Neural progenitor cell (in vitro differentiated cells): ENCODE results near the gene CSNK1G1. TPM values are rescaled to one million over a fixed set of nuclear protein-coding genes. Genes with fewer than 3 reads are reported as not detected.

ENCODE experiments used
- DNase-seq: peaks from one replicate; pipeline ENCODE4 v3.0.0-alpha.2; 2016; ENCODE audit warnings: low spot score
- H2AFZ ChIP-seq: fragments of 200-600 bp; sonication (generic); replicated peaks from 2 replicates; pipeline ENCODE4 v1.6.1; 2016; ENCODE audit warnings: antibody characterized with exemption
- H3F3A ChIP-seq: fragments of 200-600 bp; sonication (generic); 2 replicates; pipeline ENCODE4 v1.6.1; 2016; ENCODE audit warnings: antibody characterized with exemption, low read depth
- H3K27ac ChIP-seq: fragments of 200-600 bp; sonication (generic); 2 replicates; pipeline ENCODE4 v1.5.1; 2016; ENCODE audit warnings: mild to moderate bottlenecking
- H3K27me3 ChIP-seq: fragments of 200-600 bp; sonication (generic); 2 replicates; pipeline ENCODE4 v1.6.1; 2016; ENCODE audit warnings: mild to moderate bottlenecking, moderate library complexity
- H3K36me3 ChIP-seq: fragments of 200-600 bp; sonication (generic); 2 replicates; pipeline ENCODE4 v1.5.1; 2016
- H3K4me1 ChIP-seq: fragments of 200-600 bp; sonication (generic); 2 replicates; pipeline ENCODE4 v1.6.1; 2016; ENCODE audit warnings: mixed run types
- H3K4me2 ChIP-seq: fragments of 200-600 bp; sonication (generic); 2 replicates; pipeline ENCODE4 v1.6.1; 2016
- H3K4me3 ChIP-seq: fragments of 200-600 bp; sonication (generic); 2 replicates; pipeline ENCODE4 v1.5.1; 2016
- H3K79me2 ChIP-seq: fragments of 200-600 bp; sonication (generic); 2 replicates; pipeline ENCODE4 v1.6.1; 2016; ENCODE audit warnings: low read depth
- H3K9ac ChIP-seq: fragments of 200-600 bp; sonication (generic); 2 replicates; pipeline ENCODE4 v1.6.1; 2016
- H3K9me3 ChIP-seq: fragments of 200-600 bp; sonication (generic); 2 replicates; pipeline ENCODE4 v1.5.1; 2016; ENCODE audit warnings: low read depth
- H4K20me1 ChIP-seq: fragments of 200-600 bp; sonication (generic); 2 replicates; pipeline ENCODE4 v1.6.1; 2016; ENCODE audit warnings: low read depth
- H3K27ac Mint-ChIP-seq: 3 replicates; pipeline ENCODE4 v1.8.0; 2021; ENCODE audit warnings: mixed read lengths
- H3K27me3 Mint-ChIP-seq: 2 replicates; pipeline ENCODE4 v1.8.0; 2022; ENCODE audit warnings: low read depth, mild to moderate bottlenecking, inconsistent platforms, moderate library complexity, mixed read lengths; ENCODE audit not compliant: insufficient read depth
- H3K36me3 Mint-ChIP-seq: 3 replicates; pipeline ENCODE4 v1.8.0; 2021; ENCODE audit warnings: mixed read lengths
- H3K4me1 Mint-ChIP-seq: 3 replicates; pipeline ENCODE4 v1.8.0; 2021; ENCODE audit warnings: mixed read lengths
- H3K4me3 Mint-ChIP-seq: 3 replicates; pipeline ENCODE4 v1.8.0; 2021; ENCODE audit warnings: mild to moderate bottlenecking, moderate library complexity, mixed read lengths
- H3K9me3 Mint-ChIP-seq: 3 replicates; pipeline ENCODE4 v1.8.0; 2020; ENCODE audit warnings: mixed read lengths
- EZH2 ChIP-seq: fragments of 200-600 bp; sonication (generic); IDR thresholded peaks from 2 replicates; pipeline ENCODE4 v1.6.1; 2017; ENCODE audit warnings: antibody characterized with exemption, mild to moderate bottlenecking, moderate library complexity
- EZH2phosphoT487 ChIP-seq: fragments of 200-600 bp; sonication (generic); IDR thresholded peaks from 2 replicates; pipeline ENCODE4 v1.6.1; 2017; ENCODE audit warnings: antibody characterized with exemption
- total RNA-seq: library from RNA; depleted of rRNA; stranded (reverse); fragments of >200 nt; gene quantifications from 2 replicates; pipeline ENCODE4 v1.2.3, GENCODE V29; 2015; ENCODE audit warnings: low replicate concordance
- TF ChIP-seq, protein P1 (sequence below): fragments of 200-600 bp; sonication (generic); IDR thresholded peaks from 2 replicates; pipeline ENCODE4 v1.5.1; 2017; ENCODE audit warnings: antibody characterized with exemption, mild to moderate bottlenecking

The CSNK1G1 gene
- total RNA-seq, 1 donor from 2014 or later: 23.0 TPM

DNA sequence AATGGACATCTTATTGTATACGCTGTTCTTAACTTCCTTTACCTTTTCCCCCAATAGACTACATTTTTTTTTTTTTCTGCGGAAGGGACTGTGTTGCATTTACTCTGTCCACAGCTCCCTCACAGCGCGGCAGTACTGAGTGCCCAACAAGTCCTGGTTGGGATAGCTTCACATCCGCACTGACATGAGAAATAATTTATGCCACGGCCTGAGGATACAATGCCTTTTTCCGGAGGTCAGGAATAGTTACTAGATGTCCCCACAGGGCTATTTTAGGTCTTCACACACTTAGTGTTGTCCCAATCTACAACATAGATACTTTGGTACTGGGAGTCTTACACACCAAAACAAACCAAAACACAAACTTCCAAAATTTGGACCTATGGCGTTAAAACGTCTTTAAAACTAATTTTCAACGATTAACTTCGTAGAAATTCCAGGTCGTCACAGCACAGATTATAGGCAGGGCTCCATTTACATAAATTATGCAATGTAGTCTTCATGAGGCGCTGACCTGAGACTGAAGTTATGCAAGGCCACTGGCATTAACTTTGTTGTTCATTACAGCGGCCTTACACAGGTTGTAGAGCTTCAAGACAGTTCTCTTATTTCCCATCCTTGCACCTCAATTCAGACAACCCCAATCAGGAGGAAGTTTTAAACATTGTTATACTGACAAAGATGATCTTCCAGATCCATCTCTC lies 192.2 kb downstream of the CSNK1G1 start:
- peak overlapping the region; percentile 62 for H3K4me2 ChIP-seq
- H3K27me3 Mint-ChIP-seq: no peaks in the 10 kb centered on the region
- H3K9me3 ChIP-seq: no peaks in the 10 kb centered on the region
- no peaks in the 10 kb centered on the region for H3K27me3 ChIP-seq
- H3K4me1 Mint-ChIP-seq: peaks cover 20% of the 10 kb centered on the region
- peak overlapping the region; percentile 79 for H3K4me3 Mint-ChIP-seq
- H3K9me3 Mint-ChIP-seq: no peaks in the 10 kb centered on the region
- peaks cover 19% of the 10 kb centered on the region for H3F3A ChIP-seq
- peaks cover 17% of the 10 kb centered on the region for H3K79me2 ChIP-seq
- H4K20me1 ChIP-seq: peaks cover 5% of the 10 kb centered on the region
- H3K4me1 ChIP-seq: peaks cover 15% of the 10 kb centered on the region
- H3K36me3 ChIP-seq: no peaks in the 10 kb centered on the region
- TF ChIP-seq, protein P1, sequence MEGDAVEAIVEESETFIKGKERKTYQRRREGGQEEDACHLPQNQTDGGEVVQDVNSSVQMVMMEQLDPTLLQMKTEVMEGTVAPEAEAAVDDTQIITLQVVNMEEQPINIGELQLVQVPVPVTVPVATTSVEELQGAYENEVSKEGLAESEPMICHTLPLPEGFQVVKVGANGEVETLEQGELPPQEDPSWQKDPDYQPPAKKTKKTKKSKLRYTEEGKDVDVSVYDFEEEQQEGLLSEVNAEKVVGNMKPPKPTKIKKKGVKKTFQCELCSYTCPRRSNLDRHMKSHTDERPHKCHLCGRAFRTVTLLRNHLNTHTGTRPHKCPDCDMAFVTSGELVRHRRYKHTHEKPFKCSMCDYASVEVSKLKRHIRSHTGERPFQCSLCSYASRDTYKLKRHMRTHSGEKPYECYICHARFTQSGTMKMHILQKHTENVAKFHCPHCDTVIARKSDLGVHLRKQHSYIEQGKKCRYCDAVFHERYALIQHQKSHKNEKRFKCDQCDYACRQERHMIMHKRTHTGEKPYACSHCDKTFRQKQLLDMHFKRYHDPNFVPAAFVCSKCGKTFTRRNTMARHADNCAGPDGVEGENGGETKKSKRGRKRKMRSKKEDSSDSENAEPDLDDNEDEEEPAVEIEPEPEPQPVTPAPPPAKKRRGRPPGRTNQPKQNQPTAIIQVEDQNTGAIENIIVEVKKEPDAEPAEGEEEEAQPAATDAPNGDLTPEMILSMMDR: no peak
- TF ChIP-seq EZH2phosphoT487: no peak
- no peak for TF ChIP-seq EZH2
- H3K9ac ChIP-seq: no peak overlapping the region
- DNase-seq: no peak
- peak overlapping the region; percentile 65 for H2AFZ ChIP-seq
- peak overlapping the region; percentile 77 for H3K4me3 ChIP-seq
- peaks cover 18% of the 10 kb centered on the region for H3K36me3 Mint-ChIP-seq
- H3K27ac Mint-ChIP-seq: peak overlapping the region; percentile 2
- no peak overlapping the region for H3K27ac ChIP-seq

DNA sequence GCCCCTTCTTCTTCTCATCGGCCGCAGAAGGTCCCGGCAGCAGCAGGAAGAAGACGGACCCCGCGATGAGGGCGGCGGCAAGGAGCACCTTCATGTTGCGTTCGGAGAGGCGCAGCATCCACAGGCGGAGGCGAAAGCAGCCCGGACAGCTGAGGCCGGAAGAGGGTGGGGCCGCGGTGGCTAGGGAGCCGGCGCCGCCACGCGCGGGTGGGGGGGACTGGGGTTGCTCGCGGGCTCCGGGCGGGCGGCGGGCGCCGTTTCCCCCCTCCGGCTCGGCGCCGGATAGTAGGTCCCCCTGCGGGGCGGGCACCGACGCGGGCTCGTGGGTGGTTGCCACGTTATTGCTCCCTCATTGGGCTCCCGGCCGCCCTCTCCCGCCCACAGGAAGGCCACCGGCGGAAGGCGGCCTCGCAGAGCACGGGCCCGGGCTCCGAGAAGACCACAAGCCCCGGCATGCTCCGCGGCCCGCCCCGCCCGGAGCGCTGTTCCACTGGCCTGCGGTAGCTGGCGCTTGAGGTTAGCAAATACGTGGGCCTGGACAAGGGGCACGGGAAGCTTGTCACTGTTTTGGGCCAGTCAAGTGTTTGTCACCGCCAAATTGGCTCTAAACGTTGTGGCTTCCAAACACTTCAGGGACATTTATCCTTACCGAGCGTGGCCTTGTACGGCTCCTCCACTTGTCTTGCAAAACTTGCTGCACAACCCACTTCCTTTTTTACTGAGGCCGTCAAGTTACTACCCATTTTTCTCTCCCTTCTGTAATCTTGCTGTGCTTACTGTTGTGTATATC lies 192.9 kb downstream of the CSNK1G1 start, which contains the start of gene PPIB:
TSS of gene PPIB (minus strand) at position 154 of the 790 bp plus-strand sequence. CDS start at position 118, 36 bp downstream.
- Mint-ChIP-seq H3K36me3 (peaks cover 23% of the 10 kb centered on the region), H3K27me3 (no peaks in the 10 kb centered on the region)

DNA sequence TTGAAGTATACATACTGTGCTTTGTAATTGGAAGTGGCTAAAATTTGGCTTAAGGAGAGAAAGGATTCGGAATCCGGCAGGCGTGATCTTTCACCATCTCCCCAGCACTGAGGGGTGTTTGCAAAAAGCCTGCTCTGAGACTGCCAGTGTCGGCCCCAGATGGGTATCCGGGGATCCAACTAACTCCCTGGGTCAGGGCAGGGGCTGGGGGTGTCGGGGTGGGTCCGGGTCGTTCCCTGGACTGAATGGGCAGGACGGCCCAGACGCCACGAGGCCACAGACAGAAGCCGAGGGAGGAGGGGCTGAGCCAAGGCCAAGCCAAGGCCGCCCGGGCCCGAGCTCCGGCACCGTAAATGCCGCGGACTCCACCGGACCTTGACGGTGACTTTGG lies 193.5 kb downstream of the CSNK1G1 start:
- Histone ChIP-seq H3K9me3 (no peaks in the 10 kb centered on the region), H3K4me3 (peak overlapping the region; percentile 77), H3K79me2 (peaks cover 17% of the 10 kb centered on the region), H3K9ac (peak overlapping the region; percentile 65), H2AFZ (peak overlapping the region; percentile 32), H4K20me1 (peaks cover 5% of the 10 kb centered on the region), H3K27me3 (no peaks in the 10 kb centered on the region), H3K4me1 (peaks cover 15% of the 10 kb centered on the region), H3K27ac (no peak overlapping the region), H3F3A (peaks cover 19% of the 10 kb centered on the region), H3K36me3 (no peaks in the 10 kb centered on the region), H3K4me2 (peak overlapping the region; percentile 96)
- Mint-ChIP-seq H3K27ac (peak overlapping the region; percentile 43), H3K4me3 (peak overlapping the region; percentile 89), H3K4me1 (peaks cover 23% of the 10 kb centered on the region), H3K36me3 (peaks cover 27% of the 10 kb centered on the region), H3K27me3 (no peaks in the 10 kb centered on the region), H3K9me3 (no peaks in the 10 kb centered on the region)
- TF ChIP-seq, protein P1: no peak
- no peak for TF ChIP-seq EZH2phosphoT487
- no peak for TF ChIP-seq EZH2
- no peak for DNase-seq

More for the DNA sequence above, 192.9 kb downstream of the CSNK1G1 start, which contains the start of gene PPIB:
- Mint-ChIP-seq H3K9me3 (no peaks in the 10 kb centered on the region), H3K27ac (peak within 1 kb of the TSS; percentile 43), H3K4me3 (peak within 1 kb of the TSS; percentile 89), H3K4me1 (peaks cover 23% of the 10 kb centered on the region)
- no peak for TF ChIP-seq EZH2phosphoT487
- TF ChIP-seq, protein P1: peak; percentile 61
- no peak for TF ChIP-seq EZH2
- Histone ChIP-seq H3K4me1 (peaks cover 15% of the 10 kb centered on the region), H2AFZ (peak within 1 kb of the TSS; percentile 65), H3K4me2 (peak within 1 kb of the TSS; percentile 96), H3K36me3 (no peaks in the 10 kb centered on the region), H3K4me3 (peak within 1 kb of the TSS; percentile 77), H4K20me1 (peaks cover 5% of the 10 kb centered on the region), H3K27me3 (no peaks in the 10 kb centered on the region), H3F3A (peaks cover 19% of the 10 kb centered on the region), H3K9me3 (no peaks in the 10 kb centered on the region), H3K9ac (peak within 1 kb of the TSS; percentile 65), H3K79me2 (peaks cover 17% of the 10 kb centered on the region), H3K27ac (no peak within 1 kb of the TSS)
- DNase-seq: peak; percentile 96
